GM12878 (cell line): ENCODE data around the gene NXPH2. TPM values are rescaled to one million over a fixed set of nuclear protein-coding genes. Genes with fewer than 3 reads are reported as not detected.

ENCODE experiments used
- ATAC-seq: fragments of 200-7000 bp; cut with Tn5 transposase; 3 replicates; pipeline ENCODE4 v1.9.1; 2020; ENCODE audit warnings: mild to moderate bottlenecking, moderate library complexity
- BruUV-seq: library from RNA; stranded (reverse); fragments of 400-500 nt; replicated peaks from 2 replicates; lab custom pipeline; 2021; lab: Mats Ljungman, UMichigan
- CTCF ChIA-PET: fragments of 300-600 bp; sonication (Branson Sonifier 250); formaldehyde crosslinking; extraction: SDS; loops from one replicate; lab custom pipeline; 2021; ENCODE audit warnings: inconsistent platforms; lab: Yijun Ruan, JAX
- POLR2A ChIA-PET: fragments of 350-600 bp; formaldehyde crosslinking; extraction: SDS; loops from one replicate; lab custom pipeline; 2021; ENCODE audit warnings: inconsistent platforms; lab: Charles Lee
- RAD21 ChIA-PET: fragments of 300-600 bp; sonication (Branson Sonifier 250); formaldehyde crosslinking; loops from one replicate; lab custom pipeline; 2023; ENCODE audit warnings: antibody characterized with exemption; ENCODE audit not compliant: unreplicated experiment; lab: Charles Lee
- SMC1A ChIA-PET: fragments of 300-600 bp; sonication (Branson Sonifier 250); formaldehyde crosslinking; loops from one replicate; lab custom pipeline; 2023; ENCODE audit not compliant: unreplicated experiment, uncharacterized antibody; lab: Charles Lee
- DNase-seq: peaks from one replicate; pipeline ENCODE4 v3.0.0-alpha.2; 2011; ENCODE audit warnings: low read depth, low spot score
- FAIRE-seq: peaks from 3 replicates; lab custom pipeline; 2011; peaks lifted over from hg19 to GRCh38; lab: Jason Lieb, UNC
- H2AFZ ChIP-seq: 2 replicates; pipeline ENCODE4 v1.6.0; 2011; ENCODE audit warnings: low read depth, low read length, control low read depth; ENCODE audit not compliant: control insufficient read depth
- H3K27ac ChIP-seq: 2 replicates; pipeline ENCODE4 v1.5.1; 2011; ENCODE audit warnings: control low read depth; ENCODE audit not compliant: control insufficient read depth, insufficient read depth
- H3K27me3 ChIP-seq, 2 experiments: replicated peaks in 1 of 2; 2 replicates each; pipeline versions ENCODE4 v1.6.0 to v1.6.1; 2011; ENCODE audit warnings: low read length in 1 of 2; ENCODE audit not compliant: control insufficient read depth in 2 of 2, insufficient read depth in 2 of 2
- H3K36me3 ChIP-seq, 2 experiments: 2 replicates each; pipeline ENCODE4 v1.5.1; 2011; ENCODE audit warnings: low read length in 1 of 2; ENCODE audit not compliant: control insufficient read depth in 2 of 2, insufficient read depth in 2 of 2
- H3K4me1 ChIP-seq: 2 replicates; pipeline ENCODE4 v1.6.1; 2011; ENCODE audit warnings: mild to moderate bottlenecking, low read length, moderate library complexity, mixed read lengths; ENCODE audit not compliant: control insufficient read depth, insufficient read depth
- H3K4me2 ChIP-seq: 2 replicates; pipeline ENCODE4 v1.6.0; 2011; ENCODE audit warnings: control low read depth; ENCODE audit not compliant: control insufficient read depth, insufficient read depth
- H3K4me3 ChIP-seq: fragments of 200-600 bp; sonication (generic); 2 replicates; pipeline ENCODE4 v1.5.1; 2016
- H3K79me2 ChIP-seq: 2 replicates; pipeline ENCODE4 v1.6.0; 2011; ENCODE audit warnings: low read length; ENCODE audit not compliant: control insufficient read depth, insufficient read depth
- H3K9ac ChIP-seq: 2 replicates; pipeline ENCODE4 v1.8.0; 2011; ENCODE audit warnings: low read length, control low read depth, mixed read lengths; ENCODE audit not compliant: control insufficient read depth, insufficient read depth
- H3K9me3 ChIP-seq: replicated peaks from 3 replicates; pipeline ENCODE4 v1.5.1; 2011; ENCODE audit warnings: mild to moderate bottlenecking, low read length; ENCODE audit not compliant: control insufficient read depth, insufficient read depth
- H4K20me1 ChIP-seq: 2 replicates; pipeline ENCODE4 v1.6.0; 2011; ENCODE audit not compliant: control insufficient read depth, insufficient read depth
- EGR1 ChIP-seq, 2 experiments: IDR thresholded peaks; 1 replicate in 1 of 2; 2 replicates in 1 of 2; pipeline ENCODE4 v1.6.1; 2011 to 2012; ENCODE audit warnings: low read depth in 2 of 2, low read length in 2 of 2, borderline replicate concordance in 1 of 2, mild to moderate bottlenecking in 1 of 2, moderate library complexity in 1 of 2
- HDAC2 ChIP-seq: fragments of 200-600 bp; sonication (generic); IDR thresholded peaks from 2 replicates; pipeline ENCODE4 v1.6.1; 2017
- IKZF1 ChIP-seq: fragments of 450-650 bp; conservative IDR thresholded peaks from 2 replicates; pipeline ENCODE4 v1.6.1; 2017; ENCODE audit warnings: antibody characterized with exemption, mild to moderate bottlenecking
- IRF4 ChIP-seq: IDR thresholded peaks from 2 replicates; pipeline ENCODE4 v1.6.1; 2011; ENCODE audit warnings: low read depth, low read length
- RFX5 ChIP-seq: IDR thresholded peaks from 2 replicates; pipeline ENCODE4 v1.6.1; 2011; ENCODE audit warnings: low read depth, low read length, improper control_type of control experiment
- in situ Hi-C: fragments of 300-500 bp; cut with MboI; formaldehyde crosslinking; loops from 9 replicates; pipeline ENCODE4 v1.14.3; 2018; ENCODE audit warnings: mixed read lengths
- intact Hi-C: fragments of 100-400 bp; cut with micrococcal nuclease; formaldehyde crosslinking; loops from one replicate; pipeline ENCODE4 v1.14.2; 2022; ENCODE audit not compliant: unreplicated experiment
- polyA plus RNA-seq, 11 experiments: library from polyadenylated mRNA; depleted of rRNA in 4 of 11; unstranded in 6 of 11; stranded (reverse) in 5 of 11; fragments of >200 nt; fragmentation: Nextera tagmentation in 4 of 11; fragmentation: Illumina TruSeq in 1 of 11; extraction: Ambion mirVana in 4 of 11; extraction: Trizol in 1 of 11; gene quantifications; 1 replicate in 1 of 11; 2 replicates in 10 of 11; pipeline versions ENCODE4 v1.2.1 to v1.2.3, GENCODE V29; 2011 to 2016; ENCODE audit warnings: inconsistent platforms in 2 of 11, missing spikeins in 2 of 11, low read depth in 1 of 11
- total RNA-seq, 4 experiments: library from RNA; depleted of rRNA in 3 of 4; stranded (reverse); fragments of >200 nt in 3 of 4; fragmentation: Illumina TruSeq in 1 of 4; extraction: Trizol in 1 of 4; gene quantifications; 2 replicates each; pipeline versions ENCODE4 v1.2.1 to v1.2.3, GENCODE V29; 2013 to 2021
- TF ChIP-seq, protein P1 (sequence below): fragments of 450-650 bp; IDR thresholded peaks from 2 replicates; pipeline ENCODE4 v1.6.1; 2018; ENCODE audit warnings: mild to moderate bottlenecking, low read depth, moderate library complexity; ENCODE audit not compliant: partially characterized antibody
- TF ChIP-seq, protein P2 (sequence below): fragments of 450-650 bp; IDR thresholded peaks from 2 replicates; pipeline ENCODE4 v1.6.1; 2018; ENCODE audit warnings: borderline replicate concordance, mild to moderate bottlenecking; ENCODE audit not compliant: partially characterized antibody
- TF ChIP-seq, protein P3 (sequence below): fragments of 450-650 bp; IDR thresholded peaks from 2 replicates; pipeline ENCODE4 v1.6.1; 2016; ENCODE audit warnings: mild to moderate bottlenecking
- TF ChIP-seq, protein P4 (sequence below): fragments of 450-650 bp; conservative IDR thresholded peaks from 2 replicates; pipeline ENCODE4 v1.6.1; 2017; ENCODE audit warnings: mild to moderate bottlenecking, moderate library complexity

NXPH2 gene
- total and polyA plus RNA-seq, 10 of the 15 experiments (the other 5 are each of a cell fraction or from before 2014, with no cell fraction given), result not detected

DNA sequence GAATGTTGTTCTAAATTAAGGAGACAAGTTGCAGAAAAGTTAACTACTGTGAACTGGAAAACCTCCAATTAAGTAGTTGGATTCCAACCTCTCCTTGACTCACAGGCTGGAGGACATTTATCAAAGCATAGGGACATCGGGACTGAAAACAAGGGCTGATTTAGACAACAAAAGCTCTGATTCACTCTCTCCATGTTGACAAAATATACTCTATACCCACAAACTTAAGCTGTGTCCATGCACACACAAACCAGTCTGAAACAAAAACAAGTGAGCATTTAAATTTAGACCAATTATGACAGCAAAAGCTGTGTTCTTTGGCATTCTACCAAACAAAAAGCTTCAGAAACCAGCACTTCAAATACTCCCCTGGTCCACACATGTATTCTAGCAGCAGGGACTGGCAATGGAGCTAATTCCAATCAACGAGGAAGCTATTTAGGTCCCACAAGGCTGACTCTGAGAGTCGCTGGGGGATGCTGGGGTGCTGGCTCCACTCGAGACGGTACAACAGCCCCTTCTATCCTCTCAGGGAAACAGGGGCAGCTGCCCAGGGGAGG, 71.4 kb downstream of the NXPH2 start (continued):
- TF ChIP-seq EGR1 (IDR thresholded peaks at IDR 0.05; ENCODE audit: borderline replicate concordance in 1 of 2, low read depth in 2 of 2, low read length in 2 of 2), result no peak

DNA sequence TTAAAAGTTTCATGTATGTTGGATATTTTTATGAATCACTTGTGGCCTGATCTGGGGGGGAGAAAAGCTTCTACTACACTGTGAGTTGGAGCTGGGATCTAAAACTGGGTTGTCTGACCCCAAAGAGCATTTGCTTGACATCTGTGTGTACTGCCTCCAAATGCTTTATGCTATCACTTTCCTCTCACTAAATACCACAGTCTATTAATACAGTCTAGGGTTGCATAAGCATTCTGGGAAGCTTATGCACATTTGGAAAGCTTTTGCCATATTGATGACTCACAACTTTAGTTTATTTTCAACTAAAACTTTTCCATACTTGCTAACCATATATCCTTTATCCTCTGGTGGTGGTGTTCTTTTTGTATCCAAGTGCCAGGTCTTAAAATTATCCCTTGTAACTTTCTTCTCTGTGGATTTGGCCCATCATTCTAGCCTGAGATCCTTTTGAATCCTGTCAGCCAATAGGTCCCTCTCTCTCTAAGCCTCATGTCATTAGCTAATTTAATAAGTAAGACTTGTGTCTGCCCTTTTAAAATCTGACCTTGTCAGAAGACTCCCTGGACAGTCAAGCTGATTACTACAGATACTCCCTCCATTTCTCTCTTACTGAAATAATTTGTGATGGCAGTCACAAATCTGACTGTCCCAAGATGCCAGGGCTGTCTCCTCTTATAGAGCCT, 72.7 kb downstream of the NXPH2 start:
- ATAC-seq, result no peak
- Histone ChIP-seq H3K4me2 (no peak overlapping the region), H3K4me3 (no peak overlapping the region), H2AFZ (no peak overlapping the region), H3K9me3 (no peaks in the 10 kb centered on the region), H3K36me3 (no peaks in the 10 kb centered on the region), H3K9ac (no peak overlapping the region), H4K20me1 (no peaks in the 10 kb centered on the region), H3K79me2 (no peaks in the 10 kb centered on the region), H3K27me3 (no peaks in the 10 kb centered on the region), H3K27ac (no peak overlapping the region), H3K4me1 (peaks cover 12% of the 10 kb centered on the region; the same call in 1 of the 2 replicates)
- ChIA-PET RAD21 (no interaction called here), SMC1A (interaction anchor here (0.9 to 1.6 kb wide), 3 partner anchors 11 to 231 kb away, joined by 3 to 4 read pairs (median 3); no protein-coding TSS in a partner anchor), CTCF (interaction anchor here (0.6 to 2.1 kb wide), 3 partner anchors 11 to 371 kb away, joined by 3 to 5 read pairs (median 4); no protein-coding TSS in a partner anchor), POLR2A (no interaction called here)
- in situ Hi-C loops, result no loop called here
- intact Hi-C loops, result no loop called here
- DNase-seq, result no peak
- FAIRE-seq, result no peak
- no TSS peak for BruUV-seq
- TF ChIP-seq, protein P1, sequence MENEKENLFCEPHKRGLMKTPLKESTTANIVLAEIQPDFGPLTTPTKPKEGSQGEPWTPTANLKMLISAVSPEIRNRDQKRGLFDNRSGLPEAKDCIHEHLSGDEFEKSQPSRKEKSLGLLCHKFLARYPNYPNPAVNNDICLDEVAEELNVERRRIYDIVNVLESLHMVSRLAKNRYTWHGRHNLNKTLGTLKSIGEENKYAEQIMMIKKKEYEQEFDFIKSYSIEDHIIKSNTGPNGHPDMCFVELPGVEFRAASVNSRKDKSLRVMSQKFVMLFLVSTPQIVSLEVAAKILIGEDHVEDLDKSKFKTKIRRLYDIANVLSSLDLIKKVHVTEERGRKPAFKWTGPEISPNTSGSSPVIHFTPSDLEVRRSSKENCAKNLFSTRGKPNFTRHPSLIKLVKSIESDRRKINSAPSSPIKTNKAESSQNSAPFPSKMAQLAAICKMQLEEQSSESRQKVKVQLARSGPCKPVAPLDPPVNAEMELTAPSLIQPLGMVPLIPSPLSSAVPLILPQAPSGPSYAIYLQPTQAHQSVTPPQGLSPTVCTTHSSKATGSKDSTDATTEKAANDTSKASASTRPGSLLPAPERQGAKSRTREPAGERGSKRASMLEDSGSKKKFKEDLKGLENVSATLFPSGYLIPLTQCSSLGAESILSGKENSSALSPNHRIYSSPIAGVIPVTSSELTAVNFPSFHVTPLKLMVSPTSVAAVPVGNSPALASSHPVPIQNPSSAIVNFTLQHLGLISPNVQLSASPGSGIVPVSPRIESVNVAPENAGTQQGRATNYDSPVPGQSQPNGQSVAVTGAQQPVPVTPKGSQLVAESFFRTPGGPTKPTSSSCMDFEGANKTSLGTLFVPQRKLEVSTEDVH, result no peak
- no peak for TF ChIP-seq IRF4
- TF ChIP-seq IKZF1, result no peak
- TF ChIP-seq, protein P2, sequence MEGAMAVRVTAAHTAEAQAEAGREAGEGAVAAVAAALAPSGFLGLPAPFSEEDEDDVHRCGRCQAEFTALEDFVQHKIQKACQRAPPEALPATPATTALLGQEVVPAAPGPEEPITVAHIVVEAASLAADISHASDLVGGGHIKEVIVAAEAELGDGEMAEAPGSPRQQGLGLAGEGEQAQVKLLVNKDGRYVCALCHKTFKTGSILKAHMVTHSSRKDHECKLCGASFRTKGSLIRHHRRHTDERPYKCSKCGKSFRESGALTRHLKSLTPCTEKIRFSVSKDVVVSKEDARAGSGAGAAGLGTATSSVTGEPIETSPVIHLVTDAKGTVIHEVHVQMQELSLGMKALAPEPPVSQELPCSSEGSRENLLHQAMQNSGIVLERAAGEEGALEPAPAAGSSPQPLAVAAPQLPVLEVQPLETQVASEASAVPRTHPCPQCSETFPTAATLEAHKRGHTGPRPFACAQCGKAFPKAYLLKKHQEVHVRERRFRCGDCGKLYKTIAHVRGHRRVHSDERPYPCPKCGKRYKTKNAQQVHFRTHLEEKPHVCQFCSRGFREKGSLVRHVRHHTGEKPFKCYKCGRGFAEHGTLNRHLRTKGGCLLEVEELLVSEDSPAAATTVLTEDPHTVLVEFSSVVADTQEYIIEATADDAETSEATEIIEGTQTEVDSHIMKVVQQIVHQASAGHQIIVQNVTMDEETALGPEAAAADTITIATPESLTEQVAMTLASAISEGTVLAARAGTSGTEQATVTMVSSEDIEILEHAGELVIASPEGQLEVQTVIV, result no peak
- TF ChIP-seq, protein P3, sequence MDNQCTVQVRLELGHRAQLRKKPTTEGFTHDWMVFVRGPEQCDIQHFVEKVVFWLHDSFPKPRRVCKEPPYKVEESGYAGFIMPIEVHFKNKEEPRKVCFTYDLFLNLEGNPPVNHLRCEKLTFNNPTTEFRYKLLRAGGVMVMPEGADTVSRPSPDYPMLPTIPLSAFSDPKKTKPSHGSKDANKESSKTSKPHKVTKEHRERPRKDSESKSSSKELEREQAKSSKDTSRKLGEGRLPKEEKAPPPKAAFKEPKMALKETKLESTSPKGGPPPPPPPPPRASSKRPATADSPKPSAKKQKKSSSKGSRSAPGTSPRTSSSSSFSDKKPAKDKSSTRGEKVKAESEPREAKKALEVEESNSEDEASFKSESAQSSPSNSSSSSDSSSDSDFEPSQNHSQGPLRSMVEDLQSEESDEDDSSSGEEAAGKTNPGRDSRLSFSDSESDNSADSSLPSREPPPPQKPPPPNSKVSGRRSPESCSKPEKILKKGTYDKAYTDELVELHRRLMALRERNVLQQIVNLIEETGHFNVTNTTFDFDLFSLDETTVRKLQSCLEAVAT, result no peak
- TF ChIP-seq RFX5, result no peak
- TF ChIP-seq, protein P4, sequence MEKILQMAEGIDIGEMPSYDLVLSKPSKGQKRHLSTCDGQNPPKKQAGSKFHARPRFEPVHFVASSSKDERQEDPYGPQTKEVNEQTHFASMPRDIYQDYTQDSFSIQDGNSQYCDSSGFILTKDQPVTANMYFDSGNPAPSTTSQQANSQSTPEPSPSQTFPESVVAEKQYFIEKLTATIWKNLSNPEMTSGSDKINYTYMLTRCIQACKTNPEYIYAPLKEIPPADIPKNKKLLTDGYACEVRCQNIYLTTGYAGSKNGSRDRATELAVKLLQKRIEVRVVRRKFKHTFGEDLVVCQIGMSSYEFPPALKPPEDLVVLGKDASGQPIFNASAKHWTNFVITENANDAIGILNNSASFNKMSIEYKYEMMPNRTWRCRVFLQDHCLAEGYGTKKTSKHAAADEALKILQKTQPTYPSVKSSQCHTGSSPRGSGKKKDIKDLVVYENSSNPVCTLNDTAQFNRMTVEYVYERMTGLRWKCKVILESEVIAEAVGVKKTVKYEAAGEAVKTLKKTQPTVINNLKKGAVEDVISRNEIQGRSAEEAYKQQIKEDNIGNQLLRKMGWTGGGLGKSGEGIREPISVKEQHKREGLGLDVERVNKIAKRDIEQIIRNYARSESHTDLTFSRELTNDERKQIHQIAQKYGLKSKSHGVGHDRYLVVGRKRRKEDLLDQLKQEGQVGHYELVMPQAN, result no peak
- no peak for TF ChIP-seq HDAC2
